NOMO-1 (cell line): ENCODE data around the gene SCEL.
"Not testable (repeated sequence)": the region's sequence is repeated elsewhere in the genome, so short reads cannot be mapped to it uniquely, and the experiment has no call there.

Source experiments
- DNase-seq, 2 experiments: peaks; one replicate each; lab custom pipeline; 2025; ENCODE audit not compliant: unreplicated experiment in 2 of 2; lab: John Stamatoyannopoulos, UW

The SCEL gene, protein sequence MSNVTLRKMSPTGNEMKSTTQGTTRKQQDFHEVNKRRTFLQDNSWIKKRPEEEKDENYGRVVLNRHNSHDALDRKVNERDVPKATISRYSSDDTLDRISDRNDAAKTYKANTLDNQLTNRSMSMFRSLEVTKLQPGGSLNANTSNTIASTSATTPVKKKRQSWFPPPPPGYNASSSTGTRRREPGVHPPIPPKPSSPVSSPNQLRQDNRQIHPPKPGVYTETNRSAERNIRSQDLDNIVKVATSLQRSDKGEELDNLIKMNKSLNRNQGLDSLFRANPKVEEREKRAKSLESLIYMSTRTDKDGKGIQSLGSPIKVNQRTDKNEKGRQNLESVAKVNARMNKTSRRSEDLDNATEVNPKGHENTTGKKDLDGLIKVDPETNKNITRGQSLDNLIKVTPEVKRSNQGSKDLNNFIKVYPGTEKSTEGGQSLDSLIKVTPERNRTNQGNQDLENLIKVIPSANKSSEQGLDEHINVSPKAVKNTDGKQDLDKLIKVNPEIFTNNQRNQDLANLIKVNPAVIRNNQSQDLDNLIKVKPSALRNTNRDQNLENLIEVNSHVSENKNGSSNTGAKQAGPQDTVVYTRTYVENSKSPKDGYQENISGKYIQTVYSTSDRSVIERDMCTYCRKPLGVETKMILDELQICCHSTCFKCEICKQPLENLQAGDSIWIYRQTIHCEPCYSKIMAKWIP

DNA sequence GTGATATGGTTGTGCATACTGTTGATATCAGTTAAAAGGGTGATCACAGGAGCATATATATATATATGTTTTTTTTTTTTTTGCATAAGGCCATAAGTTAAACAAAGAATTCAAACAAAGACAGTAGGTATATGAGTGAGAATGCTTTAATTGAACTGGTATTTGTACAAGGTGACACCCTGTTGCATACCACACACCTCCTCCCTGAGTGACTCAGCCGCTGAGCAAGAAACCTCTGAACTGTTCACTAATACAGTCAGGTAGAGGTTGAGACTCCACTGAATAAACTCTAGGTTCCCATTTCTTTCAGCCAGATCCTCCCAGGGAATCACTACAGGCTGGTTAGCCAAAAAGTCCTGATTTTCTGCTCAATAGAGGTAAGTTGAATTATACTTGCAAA is at the start of gene SCEL:
SCEL (plus strand) TSS at position 259 of the 400 bp plus-strand sequence. CDS start 20,170 bp downstream, outside the sequence.
- no peak for DNase-seq

DNA sequence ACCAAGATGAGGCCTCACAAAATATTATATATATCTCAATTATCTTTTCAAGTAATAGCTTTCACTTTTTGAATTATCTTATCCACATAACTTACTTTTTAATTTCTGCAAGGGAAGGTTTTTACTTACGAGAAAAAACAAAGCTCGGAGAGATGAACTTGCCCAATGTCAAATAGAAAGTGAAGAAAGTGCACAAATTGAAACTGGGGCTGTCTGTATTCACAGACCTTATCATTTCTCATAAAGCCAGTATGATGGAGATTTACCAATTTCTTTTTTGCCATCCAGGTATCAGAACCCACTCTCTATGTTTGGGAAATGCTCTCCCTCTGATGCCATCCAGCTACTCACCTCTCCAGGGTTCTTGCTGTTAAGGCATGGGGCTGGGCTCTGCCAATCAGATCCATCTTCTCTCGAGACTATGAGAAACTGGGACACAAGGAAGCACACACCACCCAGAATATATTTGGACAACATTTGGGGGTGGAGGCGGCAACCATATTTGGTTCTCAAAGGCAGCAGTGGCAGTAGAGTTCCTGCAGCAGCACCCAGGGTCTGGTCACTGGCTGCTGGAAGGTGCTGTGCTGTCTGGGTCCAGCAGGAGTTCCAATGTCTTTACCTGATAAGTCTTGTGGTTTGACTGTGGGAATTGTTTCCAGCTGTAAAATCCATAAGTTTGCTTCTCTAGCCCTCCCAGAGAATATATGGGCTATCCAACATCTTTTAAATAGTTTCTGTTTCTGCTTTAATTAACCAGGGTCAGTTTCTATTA is 45.8 kb upstream of the SCEL start:
- no peak for DNase-seq

DNA sequence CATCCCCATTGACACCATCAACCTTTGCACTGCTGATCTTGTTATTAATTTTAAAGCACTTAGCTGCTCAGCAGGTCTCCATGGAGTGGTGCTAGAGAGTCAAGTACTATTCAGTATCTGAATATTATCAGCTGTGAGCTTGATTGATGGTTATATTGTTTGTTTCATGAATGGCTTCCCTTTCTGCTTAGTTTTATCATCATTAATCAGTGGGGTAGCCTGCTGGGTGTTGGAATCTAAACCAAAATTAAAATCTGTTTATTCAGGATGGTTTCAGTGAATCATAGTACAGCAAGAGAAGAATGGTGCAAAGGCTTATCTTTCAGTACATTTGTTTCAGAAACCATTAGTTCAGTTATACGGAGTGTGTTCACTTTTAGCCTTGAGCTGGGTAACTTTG is 42.5 kb upstream of the SCEL start:
- peak in 1 of 2 experiments; percentile 22 for DNase-seq

DNA sequence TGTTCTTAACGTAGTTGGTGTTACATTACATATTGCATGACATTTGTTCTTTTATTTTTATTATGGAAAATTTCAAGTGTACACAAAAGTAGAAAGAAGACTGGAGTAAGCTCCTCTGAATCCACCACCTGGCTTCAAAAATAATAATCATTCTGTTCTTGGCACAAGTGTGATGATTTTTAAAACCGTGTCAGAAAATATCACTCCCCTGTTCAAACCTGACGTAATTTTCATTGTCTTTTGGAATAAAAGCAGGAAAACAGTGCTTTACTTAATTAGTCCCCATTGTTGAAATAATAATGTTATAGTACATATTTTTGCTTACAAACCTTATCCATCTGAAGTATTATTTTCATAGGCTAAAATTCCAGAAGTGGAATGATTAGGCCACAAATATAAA is 41.3 kb upstream of the SCEL start:
- DNase-seq = no peak

DNA sequence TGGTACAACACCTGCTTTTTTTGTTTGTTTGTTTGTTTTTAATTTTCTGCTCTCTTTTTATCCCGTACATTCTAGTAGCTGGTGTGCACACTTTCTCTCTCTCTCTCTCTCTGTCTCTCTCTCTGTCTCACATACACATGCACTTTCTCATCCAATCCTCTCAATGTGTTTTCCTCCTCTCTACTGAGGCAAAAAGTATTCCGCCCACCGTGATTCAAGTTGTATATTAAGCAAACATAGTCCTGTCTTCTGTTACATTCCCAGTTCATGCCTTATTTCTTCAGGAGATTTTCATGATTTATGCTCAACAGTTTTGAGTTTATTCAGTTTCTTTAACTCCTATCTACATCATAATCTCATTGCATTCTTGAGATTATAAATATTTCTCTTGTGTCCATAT is 38.2 kb upstream of the SCEL start:
- no peak for DNase-seq

DNA sequence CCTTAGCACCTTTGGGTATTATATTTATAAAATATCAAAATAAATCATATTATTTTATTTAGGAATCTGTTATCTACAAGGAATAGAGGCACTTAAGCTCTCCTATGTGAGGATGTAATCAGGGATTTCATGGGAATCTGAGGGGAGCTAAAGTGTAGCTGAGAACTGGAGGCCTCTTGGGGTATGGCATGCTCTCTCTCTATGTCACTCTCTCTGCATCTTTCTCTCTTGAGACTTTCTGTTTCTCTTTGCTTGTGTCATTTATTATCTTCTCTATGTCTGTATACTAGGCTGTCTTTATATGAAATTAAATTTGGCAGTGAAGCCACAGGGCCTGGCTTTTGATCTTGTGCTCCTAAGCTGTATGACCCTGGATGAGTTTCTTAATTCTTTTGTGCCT is 37.7 kb upstream of the SCEL start:
- no peak for DNase-seq

DNA sequence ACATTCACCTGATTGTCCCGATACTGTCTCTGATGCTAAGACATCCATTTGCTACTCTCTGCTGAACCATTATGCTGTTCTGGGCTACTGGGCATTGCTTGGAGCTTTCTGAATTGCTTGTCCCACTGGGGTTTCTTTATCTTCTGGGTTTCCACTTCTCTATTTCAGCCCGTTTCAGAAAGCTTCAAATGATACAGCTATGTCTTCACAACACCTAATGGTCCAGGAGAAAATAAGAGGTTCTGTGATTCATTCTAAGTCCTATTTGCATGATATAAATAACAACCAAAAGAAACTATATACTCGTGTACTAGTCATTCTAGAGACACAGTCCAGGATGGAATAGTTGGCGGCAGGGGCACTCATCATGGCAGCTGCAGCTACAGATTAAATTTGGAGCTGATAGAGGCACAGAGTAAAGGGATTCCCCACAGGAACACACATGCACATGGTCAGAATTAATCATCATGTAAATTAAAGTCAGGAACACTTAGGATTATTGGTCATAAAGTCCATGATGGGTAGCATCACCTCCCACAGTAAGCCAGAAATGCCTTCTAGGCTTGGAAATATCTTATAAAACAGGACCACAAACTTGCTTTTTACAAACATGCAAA is 33.3 kb upstream of the SCEL start:
- DNase-seq = no peak

DNA sequence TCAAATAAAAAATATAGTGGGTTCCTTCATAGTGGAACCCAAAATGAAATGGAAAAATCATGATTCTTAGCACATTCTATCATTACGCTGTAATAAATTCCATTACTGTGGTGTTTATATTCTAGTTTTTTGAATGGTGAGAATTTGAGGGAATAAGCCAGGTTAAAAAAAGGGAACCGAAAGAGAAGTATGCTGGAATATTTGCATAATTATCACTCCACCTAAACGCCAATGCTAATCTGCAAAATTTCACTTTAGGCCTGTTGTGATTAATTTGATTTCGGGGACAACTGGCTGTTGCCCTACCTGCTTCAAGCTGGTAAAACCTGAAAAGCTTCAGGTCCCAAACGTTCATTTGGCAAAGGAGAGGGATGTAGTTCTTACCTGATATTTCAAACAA is 32.1 kb upstream of the SCEL start:
- DNase-seq = peak in 1 of 2 experiments; percentile 15

DNA sequence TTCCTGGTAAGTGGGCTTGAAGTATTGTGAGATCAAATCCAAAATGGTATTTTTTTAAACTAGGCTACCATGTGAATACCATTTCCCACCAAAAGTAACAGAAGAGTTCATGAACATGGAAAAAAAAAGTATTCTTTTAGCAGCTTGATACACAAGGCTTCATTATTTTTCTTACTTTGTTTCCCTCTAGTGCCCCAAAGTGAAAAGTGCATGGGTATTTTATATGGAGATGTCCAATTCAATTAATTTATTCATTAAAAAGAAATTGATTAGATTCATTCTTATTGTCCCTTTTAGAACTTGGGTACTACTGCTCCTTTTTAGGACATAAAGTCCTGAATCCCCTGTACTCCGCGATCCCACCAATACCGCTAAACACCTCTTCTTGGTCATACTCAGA is 28.6 kb upstream of the SCEL start:
- peak in 1 of 2 experiments; percentile 22 for DNase-seq

DNA sequence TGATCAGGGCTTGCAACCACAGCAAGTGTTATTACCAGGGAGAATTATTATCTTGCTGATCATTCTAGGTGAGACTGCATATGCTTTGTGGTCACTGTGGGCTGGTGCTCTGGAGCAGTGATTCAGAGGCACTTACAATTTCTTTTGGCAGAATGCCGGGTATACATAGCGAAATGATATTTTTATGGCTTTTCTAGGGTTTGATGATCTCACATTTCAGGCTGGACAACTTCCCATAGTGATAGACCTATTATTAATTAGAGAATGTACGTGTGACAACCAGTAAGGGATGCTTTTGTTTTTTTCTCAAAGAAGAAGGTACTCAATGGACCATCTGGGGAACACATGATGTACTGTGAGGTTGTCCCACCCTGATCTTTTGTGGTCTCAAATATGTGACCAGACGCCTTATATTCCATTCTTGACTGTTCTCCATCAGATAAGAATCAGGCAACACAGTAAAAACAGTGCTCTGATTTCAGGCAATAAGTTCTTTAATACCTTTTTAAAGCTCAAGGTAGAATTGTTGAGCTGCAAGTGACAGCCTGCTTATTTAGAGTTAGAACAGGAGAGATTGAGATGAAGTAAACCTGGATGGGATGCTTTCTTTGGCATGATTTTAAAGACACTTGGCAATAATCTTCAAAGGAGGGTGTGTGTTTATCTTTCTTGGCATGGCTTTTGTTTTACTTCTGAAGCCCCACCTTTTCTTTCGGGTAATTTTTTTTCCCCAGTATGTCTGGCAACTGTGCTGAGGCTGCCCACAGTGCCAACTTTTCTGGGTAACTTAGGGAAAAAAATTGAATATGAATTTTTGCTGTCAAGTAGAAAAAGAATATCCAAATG is 27.4 kb upstream of the SCEL start:
- peak in 1 of 2 experiments; percentile 43 for DNase-seq

DNA sequence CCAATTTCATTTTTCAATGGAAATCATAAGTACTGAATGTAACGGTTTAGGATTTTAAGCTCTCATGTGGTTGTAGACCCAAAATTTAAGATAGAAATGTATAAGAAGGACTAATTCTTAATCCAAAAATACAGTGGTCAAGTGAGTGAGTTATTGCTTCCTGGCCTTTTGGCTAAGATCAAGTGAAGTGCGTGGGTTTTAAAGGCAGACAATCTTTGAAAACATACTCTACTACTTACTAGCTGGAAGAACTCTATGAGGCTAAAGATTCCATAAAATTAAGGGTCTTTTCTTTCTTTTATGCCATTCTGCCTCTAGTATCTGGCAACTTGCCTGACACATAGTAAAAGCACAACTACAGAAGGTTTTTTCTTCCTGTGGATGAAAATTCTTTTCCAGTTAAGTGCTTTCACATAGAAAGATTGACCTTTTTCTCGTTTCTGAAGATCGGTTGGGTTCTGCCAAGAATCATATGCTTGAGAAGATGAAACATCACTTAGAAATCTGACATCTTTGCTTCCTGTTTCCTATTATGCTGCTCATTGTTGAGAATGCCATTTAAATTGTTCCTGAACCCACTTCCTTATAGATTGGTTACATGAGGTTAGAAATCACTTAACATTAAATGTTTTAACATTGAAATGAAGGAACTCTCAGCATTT is 26.4 kb upstream of the SCEL start:
- peak in 1 of 2 experiments; percentile 40 for DNase-seq

DNA sequence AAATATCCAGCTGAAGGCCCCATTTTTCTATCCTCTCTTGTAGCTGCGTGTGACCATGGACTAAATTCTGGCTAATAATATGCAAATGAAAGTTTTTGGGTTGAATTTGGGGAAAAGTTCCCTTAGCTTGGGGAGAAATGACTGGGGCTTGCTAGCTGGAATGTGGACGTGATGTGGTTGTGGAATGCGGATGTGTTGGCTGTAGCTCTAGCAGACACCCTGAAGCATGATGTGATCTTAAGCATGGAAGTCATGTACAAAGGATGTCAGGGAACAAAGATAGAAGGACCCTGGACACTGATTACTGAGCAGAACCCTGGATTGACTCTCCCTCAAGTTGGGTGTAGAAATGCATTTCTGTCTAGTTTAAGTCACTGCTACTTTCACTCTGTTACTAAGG is 25.4 kb upstream of the SCEL start:
- DNase-seq = no peak

DNA sequence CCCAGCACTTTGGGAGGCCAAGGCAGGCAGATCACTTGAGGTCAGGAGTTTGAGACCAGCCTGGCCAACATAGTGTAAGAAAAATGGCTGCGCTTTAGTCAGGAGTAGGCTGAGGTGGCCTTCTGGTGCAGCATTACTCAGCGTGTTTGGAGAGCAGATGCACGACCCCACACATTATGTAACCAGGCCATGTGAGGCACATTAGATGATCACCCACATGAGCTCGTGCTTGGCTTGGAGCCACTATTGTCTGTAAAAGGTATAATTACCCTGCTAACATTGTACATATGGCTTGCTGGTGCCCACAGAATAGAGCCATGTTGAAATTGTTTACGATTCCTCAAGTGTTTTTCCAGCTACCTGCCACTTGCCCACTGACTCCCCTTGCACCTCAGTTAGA is 24.0 kb upstream of the SCEL start:
- no peak for DNase-seq

DNA sequence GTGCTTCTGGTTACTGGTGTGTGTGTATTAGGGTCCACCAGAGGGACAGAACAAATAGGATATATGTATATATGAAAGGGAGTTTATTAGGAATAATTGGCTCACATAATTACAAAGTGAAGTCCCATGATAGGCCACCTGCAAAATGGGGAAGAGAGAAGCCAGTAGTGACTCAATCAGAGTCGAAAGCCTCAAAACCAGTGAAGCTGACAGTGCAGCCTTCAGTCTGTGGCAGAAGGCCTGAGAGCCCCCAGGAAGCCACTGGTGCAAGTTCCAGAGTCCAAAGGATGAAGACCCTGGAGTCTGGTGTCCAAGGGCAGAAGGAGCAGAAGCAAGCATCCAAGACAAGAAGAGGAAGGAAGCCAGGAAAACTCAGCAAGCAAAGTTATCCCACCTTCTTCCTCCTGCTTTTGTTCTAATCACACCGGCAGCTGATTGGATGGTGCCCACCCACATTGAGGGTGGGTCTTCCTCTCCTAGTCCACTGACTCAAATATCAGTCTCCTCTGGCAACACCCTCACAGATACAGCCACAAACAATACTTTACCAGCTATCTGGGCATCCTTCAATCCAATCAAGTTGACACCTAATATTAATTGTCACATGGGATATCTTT is 21.7 kb upstream of the SCEL start:
- peak in 1 of 2 experiments; percentile 25 for DNase-seq

DNA sequence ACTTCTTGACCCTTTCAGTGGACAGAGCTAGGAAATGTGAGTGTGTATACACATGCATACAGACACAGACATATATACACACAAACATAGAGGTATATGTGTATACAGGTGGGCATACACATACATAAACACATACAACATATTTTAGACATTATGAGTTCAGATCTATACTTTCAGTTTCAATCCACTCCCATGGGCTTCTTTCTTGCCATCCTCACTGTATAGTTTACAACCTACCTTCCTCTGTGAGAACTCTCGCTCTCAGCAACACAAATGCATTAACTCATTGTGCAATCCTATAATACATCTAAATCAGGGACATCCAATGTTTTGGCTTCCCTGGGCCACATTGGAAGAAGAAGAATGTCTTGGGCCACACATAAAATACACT is 21.2 kb upstream of the SCEL start:
- no peak for DNase-seq

DNA sequence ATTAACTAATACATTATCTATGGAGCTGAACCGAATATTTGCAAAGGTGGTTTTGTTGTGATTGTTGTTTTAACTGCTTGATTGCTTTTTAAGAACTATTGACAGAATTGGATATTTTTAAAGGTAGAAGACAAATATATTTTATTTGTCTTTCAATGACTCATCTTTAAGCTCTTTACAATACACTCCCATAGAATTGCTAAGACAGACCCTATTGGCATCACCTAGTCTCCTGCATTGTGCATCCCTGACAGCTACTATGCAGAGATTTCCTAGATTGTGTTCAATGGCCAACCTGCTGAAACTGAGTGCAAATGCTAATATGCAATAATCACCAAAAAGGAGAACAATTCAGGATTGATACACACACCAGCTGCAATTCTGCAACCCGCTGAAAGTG is 19.7 kb upstream of the SCEL start:
- DNase-seq = no peak

DNA sequence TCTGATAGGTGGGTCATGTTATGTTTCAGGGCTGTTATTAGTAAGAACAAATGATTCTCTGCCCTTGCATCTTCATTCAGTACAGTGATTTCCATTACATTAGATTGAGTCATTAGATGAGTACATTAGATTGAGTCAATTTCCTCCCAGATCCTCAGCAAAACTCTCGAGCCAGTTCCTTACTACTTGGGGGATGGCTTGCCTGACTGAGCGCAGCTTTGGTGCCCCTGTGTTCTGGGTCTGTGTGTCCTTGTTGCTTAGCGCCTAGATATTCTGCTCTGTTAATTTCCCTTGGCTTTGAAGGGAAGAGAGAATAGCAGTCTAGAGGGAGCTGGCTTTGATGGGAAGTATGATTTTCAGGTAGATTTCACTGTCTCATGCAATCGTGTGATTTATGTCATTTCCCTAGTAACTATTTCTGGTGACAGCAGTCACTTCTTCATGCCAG is 19.1 kb upstream of the SCEL start:
- no peak for DNase-seq

DNA sequence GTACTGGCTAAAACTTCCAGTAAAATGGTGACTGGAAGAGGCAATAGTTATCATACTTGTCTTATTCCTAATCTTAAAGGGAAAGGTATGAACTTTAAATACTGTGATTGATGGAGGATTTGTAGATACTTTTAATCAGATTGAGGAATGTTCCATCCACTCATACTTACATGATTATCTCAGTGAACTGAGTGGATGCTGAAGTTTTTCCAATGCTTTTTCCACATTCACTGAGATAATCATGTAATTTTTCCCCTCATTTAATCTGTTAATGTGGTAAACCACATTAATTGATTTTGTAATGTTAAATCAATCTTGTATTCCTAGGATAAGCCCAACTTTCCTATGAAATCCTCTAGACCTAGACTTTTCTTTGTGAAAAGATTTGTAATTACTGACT is 17.2 kb upstream of the SCEL start:
- DNase-seq = no peak

DNA sequence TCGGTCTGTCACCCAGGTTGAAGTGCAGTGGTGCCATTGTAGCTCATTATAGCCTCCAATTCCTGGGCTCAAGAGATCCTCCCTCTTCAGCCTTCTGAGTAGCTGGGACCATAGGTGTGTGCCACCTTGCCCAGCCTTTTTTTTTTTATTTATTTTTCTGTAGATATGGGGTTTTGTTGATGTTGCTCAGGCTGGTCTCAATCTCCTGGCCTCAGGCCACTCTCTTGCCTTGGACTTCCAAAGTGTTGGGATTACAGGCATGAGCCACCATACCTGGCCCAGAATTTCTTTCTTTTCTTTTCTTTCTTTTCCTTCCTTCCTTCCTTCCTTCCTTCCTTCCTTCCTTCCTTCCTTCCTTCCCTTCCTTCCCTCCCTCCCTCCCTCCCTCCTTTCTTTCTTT is 16.1 kb upstream of the SCEL start:
- DNase-seq = not testable (repeated sequence)
